ENCODE data around the gene CCSAP.

GRCh38 chr1:229278120-229278741 is 64.6 kb downstream of the CCSAP start:
- TF ChIP-seq CTCF (IDR thresholded peaks at IDR 0.05) (no peak), POLR2AphosphoS5 (IDR thresholded peaks at IDR 0.05; ENCODE audit: insufficient read depth in 1 of 2, low read depth in 1 of 2) (no peak), POLR2A (IDR thresholded peaks at IDR 0.05) (no peak)
